Stimulated activated naive CD4-positive, alpha-beta T cell (primary cell): ENCODE data around the gene PMF1.
"Not testable (repeated sequence)": the region's sequence is repeated elsewhere in the genome, so short reads cannot be mapped to it uniquely, and the experiment has no call there.

Source experiments
- DNase-seq, 6 experiments: peaks; one replicate each; lab custom pipeline; 2025; lab: John Stamatoyannopoulos, UW

PMF1 gene

DNA sequence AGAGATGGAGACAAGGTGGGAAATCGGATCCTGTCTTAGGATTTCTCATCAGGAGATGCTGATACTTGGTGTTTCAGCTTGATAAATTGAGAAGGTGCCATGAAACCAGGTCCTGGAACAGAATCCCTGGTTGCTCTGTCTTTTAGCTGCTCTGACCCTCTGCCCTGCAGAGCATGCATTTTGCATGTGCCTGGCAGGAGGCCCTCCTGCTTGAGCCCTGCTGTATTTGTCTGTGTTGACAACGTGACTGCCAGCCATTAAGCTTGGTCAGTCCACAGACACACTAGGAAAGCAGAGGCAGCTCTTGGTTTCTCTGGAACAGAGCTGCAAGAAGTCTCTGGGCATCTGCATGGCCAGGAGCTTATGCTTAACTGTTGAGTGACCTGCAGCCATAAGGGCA is 16.4 kb upstream of the PMF1 start:
- no peak for DNase-seq

DNA sequence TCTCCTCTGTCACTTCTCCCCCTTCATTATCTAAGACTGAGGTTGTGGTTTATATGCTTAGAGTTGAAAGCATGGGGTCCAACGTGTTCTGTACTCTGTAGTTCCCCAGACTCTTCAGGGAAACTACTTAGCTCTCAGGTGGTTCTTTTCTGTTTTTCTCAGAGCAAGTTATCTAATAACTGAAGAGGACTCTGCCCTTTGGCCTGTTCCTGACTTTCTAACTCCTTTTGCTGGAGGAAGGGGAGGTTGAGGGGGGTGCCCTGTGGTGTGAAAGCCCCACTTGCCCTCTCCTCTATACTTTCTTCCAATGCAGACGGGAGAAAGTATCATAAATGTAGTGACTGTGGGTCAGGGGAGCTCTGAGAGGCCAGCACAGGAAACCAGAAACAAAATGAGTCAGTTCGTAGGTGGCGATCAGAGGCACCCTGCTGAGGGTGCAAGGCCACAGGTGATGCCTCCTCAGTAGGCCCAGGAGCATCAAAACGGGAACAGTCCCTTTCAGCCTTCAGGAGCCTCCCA is 13.9 kb upstream of the PMF1 start:
- DNase-seq, result no peak

DNA sequence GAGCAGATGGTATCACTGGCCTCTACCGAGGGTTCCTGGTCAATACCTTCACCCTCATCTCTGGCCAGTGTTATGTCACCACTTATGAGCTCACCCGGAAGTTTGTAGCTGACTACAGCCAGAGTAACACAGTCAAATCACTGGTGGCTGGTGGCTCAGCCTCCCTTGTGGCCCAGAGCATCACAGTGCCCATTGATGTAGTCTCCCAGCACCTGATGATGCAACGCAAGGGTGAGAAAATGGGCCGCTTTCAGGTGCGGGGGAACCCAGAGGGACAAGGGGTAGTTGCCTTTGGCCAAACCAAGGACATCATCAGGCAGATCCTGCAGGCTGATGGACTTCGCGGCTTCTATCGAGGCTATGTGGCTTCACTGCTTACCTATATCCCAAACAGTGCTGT is 12.8 kb upstream of the PMF1 start:
- DNase-seq, result no peak

DNA sequence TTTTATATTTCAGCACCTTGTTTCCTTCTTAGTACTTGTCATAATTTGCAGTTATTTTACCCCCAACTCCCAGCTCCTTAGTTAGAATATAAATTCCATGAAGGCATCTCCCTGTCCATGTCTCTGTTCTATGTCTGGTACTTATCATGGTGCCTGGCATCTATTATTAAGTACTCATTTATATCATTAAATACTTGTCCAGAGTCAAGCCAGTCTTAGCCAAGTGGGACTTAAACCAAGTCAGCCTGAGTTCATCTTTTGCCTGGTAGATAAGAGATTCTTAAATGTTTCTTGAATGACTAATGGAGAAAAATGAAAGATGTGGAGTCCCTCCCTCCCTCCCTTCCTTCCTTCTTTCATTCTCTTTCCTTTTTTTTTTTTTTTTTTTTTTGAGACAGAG is 9.5 kb upstream of the PMF1 start:
- no peak for DNase-seq

DNA sequence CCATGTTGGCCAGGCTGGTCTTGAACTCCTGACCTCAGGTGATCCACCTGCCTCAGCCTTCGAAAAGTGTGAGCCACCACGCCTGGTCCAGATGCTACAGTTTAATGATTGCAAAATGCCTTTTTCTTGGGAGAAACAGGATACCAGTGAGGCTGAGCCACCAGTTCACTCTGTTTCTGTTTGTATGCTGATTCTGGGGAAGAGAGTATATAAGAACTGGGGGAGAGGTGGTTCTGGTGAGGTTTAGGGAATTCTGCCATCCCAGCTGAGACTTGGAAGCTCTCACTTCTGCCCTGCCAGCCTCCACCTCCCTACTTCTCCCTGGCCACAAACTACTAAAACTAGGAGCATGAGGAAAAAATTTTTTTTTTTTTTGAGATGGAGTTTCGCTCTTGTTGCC is 8.1 kb upstream of the PMF1 start:
- DNase-seq, result no peak

DNA sequence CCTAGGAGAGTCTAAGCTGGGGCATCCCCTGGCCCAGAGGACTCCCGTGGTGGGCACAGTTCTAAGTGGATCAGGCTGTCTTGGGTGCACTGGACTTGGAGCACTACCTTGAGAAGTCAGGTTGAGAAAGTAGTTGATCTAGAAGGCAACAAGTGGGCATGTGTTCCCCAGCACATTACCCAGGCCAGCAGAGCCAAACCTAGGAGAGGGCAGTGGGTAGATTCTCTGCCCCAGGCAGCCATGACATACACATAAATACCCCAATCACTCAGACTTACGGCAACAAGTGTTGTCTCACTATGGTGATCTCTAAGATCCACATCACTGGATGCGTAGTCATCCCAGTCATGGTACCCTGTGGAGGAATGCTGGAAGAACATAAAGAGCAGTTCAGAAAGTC is 1.6 kb upstream of the PMF1 start:
- no peak for DNase-seq

DNA sequence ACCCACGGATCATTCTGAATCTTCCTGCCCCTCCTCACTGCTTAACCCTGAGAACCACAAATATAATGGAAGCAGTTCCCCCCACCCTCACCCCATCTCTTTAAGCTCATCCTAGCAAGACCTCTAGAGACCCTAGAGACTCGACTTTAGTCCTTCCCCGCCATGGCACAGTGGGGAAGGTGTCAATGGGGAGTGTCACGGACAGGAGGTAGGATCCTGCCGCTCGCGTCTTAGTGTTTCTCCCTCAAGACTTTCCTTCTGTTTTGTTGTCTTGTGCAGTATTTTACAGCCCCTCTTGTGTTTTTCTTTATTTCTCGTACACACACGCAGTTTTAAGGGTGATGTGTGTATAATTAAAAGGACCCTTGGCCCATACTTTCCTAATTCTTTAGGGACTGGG is 677 bp upstream of the PMF1 start:
- no peak for DNase-seq

DNA sequence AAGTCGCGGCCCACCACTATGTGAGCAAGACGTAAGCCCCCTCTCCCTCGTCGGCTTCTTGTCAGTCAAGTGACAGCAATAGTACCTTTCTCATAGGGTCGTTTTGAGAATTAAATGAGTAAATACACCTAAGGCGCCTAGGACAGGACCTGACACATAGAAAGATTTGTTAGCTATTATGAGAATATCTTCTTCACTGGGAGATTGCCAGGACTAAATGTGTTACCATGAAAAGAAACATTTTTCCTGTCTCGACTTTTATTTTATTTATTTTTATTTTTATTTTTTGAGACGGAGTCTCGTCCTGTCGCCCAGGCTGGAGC is 798 bp downstream of the PMF1 start:
- no peak for DNase-seq

DNA sequence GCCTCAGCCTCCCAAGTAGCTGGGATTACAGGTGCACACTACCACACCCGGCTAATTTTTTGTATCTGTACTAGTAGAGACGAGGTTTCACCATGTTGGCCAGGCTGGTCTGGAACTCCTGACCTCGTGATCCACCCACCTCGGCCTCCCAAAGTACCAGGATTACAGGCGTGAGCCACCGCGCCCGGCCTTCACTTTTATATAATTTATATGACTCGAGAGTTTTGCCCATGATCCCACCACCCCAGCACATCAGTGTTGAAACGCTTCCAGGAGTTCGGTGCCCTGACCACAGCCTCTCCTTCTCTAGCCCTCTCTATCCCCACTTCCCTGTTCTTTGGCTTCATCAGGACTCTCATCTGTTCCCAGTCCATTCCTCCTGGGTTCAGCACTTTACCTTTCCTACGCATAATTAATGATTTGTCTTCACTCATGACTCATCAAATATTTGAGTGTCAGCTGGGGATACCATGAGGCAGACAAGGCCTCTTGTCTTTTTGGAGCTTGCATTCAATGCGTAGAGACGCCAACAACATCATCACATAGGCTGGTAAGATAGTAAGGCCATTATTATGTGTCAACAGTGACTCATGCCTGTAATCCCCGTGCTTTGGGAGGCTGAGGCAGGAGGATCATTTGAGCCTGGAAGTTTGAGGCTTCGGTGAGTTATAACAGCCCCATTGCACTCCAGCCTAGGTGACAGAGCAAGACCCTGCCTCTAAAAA is 1.4 kb downstream of the PMF1 start:
- no peak for DNase-seq

DNA sequence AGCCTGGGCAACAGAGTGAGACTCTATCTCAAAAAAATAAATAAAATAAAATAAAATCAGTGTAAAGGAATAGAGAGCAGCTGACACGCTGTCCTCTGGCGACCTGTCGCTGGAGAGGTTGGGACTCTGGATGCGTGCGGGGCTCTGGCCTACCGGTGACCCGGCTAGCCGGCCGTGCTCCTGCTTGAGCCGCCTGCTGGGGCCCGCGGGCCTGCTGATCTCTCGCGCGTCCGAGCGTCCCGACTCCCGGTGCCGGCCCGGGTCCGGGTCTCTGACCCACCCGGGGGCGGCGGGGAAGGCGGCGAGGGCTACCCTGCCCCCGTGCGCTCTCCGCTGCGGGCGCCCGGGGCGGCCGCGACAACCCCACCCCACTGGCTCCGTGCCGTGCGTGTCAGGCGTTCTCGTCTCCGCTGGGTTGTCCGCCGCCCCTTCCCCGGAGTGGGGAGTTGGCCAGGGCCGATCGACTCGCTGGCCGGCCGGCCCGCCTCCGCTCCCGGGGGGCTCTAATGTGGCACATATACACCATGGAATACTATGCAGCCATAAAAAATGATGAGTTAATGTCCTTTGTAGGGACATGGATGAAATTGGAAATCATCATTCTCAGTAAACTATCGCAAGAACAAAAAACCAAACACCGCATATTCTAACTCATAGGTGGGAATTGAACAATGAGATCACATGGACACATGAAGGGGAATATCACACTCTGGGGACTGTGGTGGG is 3.7 kb downstream of the PMF1 start:
- not testable (repeated sequence) for DNase-seq

DNA sequence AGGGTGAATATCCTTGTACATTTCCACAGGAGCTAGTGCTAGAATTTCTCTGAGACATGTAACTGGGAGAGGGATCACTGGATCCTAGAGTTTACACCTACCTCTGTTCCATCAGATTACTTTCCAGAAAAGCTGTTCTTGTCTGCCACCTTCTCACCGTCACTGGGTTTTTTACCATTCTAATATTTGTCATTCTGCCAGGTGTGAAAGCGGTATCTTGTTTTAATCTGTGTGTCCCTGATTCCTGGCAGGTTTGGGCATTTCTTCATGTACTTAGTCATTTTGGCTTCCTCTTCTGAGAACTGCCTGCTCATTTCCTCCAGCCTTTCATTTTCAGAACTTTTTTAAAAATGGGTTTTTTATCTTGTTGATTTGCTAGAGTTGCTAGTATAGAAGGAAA is 5.1 kb downstream of the PMF1 start:
- peak in 2 of 6 experiments; percentile 21 to 31 for DNase-seq

DNA sequence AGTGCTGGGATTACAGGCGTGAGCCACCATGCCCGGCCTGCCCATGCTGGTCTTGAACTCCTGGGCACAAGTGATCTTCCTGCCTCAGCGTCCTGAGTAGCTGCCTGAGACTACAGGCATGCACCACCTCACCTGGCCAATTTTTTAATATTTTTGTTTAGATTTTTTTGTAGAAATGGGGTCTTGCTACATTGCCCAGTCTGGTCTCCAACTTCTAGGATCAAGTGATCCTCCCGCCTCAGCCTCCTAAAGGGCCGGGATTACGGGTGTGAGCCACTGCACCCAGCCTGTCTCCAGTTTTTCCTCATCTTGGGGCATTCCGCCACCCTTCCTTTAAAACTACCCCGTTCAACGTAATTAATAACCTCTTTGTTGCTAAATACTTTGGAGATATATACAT is 7.4 kb downstream of the PMF1 start:
- DNase-seq, result no peak

DNA sequence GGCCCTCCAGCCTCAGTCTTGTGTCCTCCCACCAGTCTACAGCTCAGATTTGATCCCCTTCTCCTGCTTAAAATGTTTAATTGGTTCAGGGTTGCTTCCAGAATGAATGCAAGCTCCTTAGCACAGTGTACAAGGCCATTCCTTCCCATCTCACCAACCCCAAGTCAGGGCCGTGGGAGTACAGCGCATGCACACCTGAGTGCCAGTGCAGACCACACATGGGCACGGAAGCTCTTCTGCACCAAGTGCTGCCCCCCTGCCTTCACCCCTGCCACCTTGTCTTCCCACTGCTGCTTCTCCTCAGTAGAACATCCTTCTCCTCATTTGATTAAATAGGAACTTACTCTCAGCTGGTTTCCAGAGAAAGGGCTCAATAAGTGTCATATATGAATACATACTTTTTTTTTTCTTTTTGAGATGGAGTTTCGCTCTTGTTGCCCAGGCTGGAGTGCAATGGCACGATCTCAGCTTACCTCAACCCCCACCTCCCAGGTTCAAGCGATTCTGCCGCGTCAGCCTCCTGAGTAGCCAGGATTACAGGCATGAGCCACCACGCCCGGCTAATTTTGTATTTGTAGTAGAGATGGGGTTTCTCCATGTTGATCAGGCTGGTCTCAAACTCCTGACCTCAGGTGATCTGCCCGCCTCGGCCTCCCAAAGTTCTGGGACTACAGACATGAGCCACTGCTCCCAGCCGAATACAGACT is 9.3 kb downstream of the PMF1 start:
- DNase-seq, result no peak

DNA sequence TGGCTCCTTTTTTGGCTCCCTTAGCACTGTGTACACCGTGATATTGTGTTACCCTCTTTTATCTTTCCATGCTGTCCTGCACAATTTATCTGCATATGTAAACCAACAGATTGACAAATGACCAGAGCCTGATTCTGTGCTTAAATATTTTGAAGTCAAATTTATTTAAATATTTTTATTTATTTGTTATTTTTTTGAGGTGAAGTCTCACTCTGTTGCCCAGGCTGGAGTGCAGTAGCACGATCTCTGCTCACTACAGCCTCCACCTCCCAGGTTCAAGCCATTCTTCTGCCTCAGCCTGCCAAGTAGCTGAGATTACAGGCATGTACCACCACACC is 12.8 kb downstream of the PMF1 start:
- no peak for DNase-seq

DNA sequence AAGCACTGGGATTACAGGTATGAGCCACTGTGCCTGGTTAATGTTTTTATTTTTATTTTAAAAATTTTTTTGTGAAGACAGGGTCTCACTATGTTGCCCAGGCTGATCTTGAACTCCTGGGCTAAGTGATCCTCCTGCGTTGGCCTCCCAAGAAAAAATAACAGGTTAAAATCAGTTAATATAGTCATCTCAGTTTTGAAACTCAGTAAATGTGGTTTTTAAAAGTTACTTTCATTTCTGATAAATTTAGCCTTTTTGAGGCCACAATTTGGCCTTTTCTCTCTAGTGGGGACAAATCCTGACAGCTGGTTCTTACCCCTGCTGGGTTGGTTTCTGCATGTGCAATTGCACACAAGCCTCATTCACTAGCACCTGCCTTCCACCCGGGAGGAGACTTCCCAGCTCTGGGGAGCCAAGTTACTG is 13.3 kb downstream of the PMF1 start:
- DNase-seq, result no peak

DNA sequence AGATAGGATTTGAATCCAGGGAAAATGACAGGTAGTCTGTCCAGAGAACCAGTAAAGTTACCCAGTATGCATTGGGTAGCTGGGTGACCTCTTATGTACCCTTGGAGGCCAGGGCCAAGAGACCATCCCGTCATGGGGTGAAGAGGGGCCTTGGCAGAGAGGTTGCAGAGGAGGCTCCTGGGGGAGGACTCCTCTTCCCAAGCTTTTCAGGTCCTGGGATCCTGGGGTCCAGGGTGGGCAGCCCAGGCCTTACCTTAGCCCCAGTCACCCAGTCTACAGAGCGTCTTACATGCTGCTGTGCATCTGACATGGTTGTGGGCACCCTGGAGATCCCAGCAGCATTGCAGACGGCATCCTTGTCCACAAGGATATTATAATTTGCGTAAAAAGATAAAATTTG is 14.0 kb downstream of the PMF1 start:
- no peak for DNase-seq

DNA sequence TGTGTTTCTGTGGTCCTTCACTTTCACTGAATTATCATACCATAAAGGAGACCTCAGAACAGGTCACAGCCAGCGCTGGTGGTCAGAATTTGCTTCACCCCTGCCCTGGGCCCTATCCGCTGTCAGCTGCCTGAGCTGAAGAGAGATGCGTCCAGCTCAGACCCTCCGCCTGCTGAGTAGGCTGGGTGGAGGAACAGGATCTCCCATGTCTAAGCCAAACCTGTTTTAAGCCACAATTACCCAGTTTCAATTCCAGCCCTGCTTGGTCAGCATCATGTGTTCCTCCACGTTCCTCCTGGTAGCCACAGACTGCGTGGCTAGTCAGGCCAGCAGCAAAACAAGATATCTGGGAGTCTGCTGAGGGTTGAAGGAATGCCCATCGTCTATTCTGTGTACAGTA is 15.7 kb downstream of the PMF1 start:
- no peak for DNase-seq

DNA sequence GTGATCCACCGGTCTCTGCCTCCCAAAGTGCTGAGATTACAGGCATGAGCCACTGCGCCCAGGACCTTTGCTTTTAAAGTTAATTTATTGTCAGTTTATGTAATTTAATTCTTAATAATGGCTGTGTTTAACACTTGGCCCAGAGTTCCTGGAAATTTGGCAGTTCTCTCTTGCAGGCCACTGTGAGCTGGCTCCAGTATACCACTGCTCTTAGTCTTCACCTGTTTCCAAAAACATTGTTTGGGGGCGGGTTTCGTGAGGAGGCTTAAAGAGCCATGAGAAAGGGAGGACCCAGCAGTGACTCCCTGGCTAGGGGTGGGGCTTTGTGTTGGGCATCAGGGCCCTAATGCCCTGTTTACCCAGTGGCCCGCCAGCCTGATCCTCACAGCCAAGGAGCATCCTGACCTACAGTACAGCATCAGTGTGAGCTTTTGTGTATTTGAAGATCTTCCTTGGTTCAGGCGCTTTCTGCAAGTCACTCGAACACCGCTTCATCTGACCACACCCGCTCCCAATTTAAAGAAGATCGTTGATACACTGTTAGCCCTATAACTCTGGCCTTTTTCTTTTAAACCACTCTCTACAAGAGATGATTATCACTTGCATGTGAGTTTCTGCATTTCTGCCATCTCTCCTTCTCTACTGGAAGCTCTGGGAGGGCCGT is 17.1 kb downstream of the PMF1 start:
- no peak for DNase-seq

DNA sequence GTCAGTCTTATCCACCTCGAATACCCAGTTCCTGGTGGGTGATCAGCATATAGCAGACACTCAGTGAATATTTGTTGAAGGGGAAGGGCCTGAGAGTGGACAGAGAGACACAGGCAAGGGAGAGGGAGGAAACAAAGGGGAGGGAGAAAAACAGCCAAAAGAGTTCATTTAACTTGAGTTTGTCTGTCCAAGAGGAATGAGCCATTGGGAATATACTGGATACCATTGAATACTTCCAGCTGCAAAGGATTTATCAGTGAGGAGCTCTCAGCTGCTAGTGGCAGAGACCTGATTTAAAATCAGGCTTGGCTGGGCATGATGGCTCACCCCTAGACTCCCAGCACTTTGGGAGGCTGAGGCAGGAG is 17.6 kb downstream of the PMF1 start:
- DNase-seq, result no peak

DNA sequence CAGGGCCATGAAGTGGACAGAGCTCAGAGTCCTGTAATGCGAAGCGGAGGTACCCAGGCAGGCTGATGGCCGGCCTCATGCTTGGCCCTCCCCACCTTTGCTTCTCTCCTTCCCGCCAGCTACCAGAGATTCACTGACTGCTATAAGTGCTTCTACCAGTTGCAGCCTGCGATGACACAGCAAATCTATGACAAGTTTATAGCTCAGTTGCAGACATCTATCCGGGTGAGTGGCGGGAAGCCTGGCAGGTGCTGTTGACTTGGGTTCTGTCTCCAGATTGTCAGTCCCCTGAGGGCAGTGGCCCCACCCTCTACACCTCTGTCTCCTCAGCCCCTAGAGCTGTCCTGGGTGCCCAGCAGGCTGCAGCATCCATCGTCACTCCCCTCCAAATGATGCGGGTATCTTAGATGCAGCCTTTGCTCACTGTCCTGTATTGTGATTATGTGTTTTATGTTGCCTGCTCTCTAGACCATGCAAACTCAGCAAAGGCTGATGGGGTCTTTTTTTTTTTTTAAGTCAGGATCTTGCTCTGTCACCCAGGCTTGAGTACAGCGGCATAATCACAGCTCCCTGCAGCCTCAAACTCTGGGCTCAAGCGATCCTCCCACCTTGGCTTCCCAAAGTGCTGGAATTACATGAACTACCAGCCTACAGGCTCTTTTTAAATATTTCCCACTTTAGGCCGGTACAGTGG is 19.5 kb downstream of the PMF1 start:
- DNase-seq, result no peak

DNA sequence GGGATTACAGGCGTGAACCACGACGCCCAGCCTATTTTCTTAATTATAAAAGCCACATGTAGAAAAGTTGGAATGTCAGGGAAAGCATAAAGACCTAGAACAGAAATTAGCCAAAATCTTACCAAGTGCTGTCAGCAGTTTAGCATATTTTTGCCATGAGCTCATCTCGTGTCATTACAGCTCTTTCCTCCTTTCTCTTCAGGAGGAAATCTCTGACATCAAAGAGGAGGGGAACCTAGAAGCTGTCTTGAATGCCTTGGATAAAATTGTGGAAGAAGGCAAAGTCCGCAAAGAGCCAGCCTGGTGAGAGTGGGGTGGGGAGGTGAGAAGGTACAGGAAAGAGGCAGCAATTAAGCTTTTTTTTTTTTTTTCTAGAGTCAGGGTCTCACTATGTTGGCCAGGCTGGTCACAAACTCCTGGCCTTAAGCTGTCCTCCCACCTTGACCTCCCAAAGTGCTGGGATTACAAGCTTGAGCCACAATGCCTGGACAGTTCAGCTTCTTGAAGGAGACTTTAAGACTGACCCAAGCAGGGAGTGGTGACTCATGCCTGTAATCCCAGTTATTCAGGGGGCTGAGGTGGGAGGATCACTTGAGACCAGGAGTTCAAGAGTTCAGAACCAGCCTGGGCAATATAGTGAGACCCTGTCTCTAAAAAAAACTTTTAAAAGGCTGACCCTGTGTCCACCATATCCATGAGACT is 20.8 kb downstream of the PMF1 start:
- DNase-seq, result no peak

DNA sequence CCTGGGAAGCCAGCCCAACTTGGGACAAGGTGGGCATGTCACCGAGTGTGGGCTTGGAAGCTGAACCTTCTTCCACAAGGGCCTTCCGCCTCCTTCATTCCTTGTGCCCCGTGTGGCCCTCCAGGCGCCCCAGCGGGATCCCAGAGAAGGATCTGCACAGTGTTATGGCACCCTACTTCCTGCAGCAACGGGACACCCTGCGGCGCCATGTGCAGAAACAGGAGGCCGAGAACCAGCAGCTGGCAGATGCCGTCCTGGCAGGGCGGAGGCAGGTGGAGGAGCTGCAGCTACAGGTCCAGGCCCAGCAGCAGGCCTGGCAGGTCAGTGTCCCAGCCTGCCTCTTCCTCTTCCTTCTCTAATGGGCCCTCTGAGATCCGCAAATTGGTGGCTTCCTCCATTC is 23.4 kb downstream of the PMF1 start:
- DNase-seq, result no peak
